GM19240 (cell line): Measurements from ENCODE around the gene CTDSP2.

Experiments used
- DNase-seq: peaks from one replicate; pipeline ENCODE4 v3.0.0; 2011; ENCODE audit warnings: low spot score; ENCODE audit not compliant: insufficient read length

CTDSP2 gene

DNA sequence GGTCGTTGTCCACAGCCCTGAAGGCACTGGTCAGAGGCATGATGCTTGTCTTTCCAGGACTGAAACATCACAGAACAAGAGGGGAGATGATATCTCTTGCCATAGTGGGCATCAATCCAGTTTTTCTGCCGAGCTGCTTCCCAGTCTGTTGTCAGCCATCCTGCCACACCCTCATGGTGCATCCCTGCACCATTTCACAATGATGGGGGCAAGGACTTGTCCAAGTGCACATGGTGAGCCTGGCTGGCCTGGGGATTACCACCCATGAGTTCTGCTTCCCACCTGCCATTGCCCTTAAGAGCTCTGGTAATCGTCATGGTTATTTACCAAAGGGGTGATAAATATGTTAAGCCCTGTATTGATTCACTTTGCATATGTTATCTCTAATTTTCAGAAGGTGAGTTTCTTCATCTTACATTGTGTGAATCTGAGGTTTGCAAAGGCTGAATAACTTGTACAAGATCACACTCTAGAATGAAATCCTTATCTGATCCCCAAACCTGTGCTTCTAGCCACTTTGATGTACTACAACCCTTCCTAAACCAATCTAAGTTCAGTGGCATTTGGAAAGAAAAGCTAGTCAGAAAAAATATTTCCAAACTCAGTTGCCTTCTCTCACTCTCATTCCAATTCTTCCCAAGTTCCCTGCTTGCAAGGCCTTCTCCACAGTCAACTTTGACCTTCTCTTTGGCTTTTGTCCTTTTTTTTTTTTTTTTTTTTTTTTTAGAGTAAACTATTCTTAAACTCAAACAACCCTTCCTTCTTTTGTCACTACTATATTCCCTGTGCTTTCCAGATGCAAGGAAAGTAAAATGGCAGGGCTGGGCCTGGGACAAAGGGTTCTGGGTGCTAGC, 30.3 kb downstream of the CTDSP2 start:
- DNase-seq, result no peak

GRCh38 chr12:57815177-57816000, 31.1 kb downstream of the CTDSP2 start:
- no peak for DNase-seq

GRCh38 chr12:57813971-57814772, 32.4 kb downstream of the CTDSP2 start:
- no peak for DNase-seq

- no peak for DNase-seq
Measured at GRCh38 chr12:57813111-57813970, 33.2 kb downstream of the CTDSP2 start.

DNA sequence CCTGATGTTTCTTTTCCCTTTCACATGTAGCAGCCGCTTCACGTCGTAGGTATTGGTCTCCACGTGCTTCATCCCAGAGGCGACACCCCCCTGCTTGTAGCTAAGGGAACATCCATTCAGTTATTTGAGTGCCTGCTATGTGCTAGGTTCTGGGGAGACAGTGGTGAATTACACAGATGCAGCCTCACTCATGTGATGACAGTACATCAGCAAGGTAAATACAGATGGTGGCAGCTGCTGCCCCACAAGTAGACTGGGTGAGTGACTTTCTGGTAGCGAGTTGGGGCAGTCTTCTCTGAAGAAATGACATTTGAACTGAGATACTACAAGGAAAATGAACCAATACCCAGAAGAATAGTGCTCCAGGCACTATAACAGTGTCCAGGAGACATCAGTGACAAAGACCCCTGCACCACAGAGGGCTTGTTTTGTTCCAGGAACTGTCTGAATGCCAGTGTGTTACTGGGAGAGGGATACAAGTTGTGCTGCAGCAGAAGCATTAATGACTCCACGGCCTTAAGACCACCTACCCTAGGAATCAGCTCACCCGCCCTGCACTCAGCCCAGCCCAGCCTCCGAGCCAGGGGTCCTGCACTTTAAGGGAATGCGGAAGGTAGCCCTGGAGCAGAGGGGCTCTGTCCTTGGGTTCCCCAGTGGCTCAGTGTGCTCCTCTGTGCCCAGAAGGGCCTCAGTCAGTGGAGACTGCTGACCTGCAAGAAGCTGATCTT, 35.3 kb downstream of the CTDSP2 start:
- DNase-seq, result no peak

GRCh38 chr12:57810450-57810849, 36.1 kb downstream of the CTDSP2 start:
- no peak for DNase-seq

GRCh38 chr12:57809425-57809824, 37.1 kb downstream of the CTDSP2 start:
- no peak for DNase-seq

- no peak for DNase-seq
Measured at GRCh38 chr12:57808351-57808750, 38.2 kb downstream of the CTDSP2 start.

DNA sequence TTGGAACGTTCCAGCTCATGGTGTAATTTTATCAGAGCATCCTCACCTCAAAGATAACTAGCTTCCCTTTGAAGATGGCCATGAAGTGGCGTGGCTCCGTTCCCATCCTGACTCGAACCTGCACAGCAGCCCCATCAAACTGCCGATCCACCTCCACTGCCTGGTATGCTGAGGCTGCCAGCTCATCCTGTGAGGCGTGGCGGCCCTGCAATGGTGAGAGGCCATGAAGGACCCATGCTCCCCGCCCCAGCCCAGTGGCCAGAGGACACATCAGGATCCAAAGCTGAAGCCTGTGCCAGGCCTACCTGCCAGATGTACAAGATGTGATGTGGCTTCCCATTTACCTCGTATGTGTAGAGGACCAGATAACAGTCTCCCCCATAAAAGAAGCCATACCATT, 39.2 kb downstream of the CTDSP2 start:
- DNase-seq, result no peak

DNA sequence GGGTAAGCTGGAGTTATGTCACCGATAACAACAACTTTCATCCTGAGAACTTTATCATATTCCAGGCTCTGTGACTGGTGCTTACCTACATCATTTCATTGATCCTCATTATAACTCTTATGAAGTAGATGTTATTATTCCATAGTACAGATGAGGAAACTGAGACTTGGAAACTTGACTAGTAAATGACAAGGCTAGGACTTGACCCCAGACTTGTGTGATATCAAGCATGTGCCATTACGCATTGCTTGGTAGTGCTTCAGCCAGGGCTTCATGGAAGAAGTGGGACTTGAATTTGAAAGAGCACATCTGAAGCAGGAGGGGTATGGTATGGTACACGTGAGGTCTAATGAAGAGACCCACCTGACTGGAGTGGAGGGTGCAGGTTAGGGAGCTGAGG, 39.9 kb downstream of the CTDSP2 start:
- no peak for DNase-seq

- DNase-seq, result no peak
Measured at GRCh38 chr12:57803319-57803893, 43.1 kb downstream of the CTDSP2 start.

- no peak for DNase-seq
Measured at GRCh38 chr12:57802607-57803006, 43.9 kb downstream of the CTDSP2 start.

- no peak for DNase-seq
Measured at GRCh38 chr12:57800965-57801364, 45.6 kb downstream of the CTDSP2 start.

DNA sequence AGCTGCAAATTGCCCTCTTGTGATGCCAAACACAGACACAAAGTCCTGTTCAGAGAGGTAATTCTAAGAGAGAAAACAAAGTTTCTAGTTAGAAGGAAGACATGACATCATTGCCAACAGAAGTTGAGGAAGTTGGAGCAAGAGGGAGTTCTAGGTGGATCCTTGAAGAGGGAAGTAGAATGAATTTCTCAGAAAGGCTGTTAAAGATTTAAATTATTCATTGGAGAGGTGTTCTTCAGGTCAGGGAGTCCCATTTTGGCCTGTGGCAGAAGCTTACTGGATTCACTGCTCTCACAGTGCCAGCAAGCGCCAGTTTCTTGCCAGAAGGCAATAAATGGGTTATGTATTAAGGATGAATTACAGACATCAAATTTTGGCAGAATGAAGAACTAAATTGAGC, 48.6 kb downstream of the CTDSP2 start:
- no peak for DNase-seq

DNA sequence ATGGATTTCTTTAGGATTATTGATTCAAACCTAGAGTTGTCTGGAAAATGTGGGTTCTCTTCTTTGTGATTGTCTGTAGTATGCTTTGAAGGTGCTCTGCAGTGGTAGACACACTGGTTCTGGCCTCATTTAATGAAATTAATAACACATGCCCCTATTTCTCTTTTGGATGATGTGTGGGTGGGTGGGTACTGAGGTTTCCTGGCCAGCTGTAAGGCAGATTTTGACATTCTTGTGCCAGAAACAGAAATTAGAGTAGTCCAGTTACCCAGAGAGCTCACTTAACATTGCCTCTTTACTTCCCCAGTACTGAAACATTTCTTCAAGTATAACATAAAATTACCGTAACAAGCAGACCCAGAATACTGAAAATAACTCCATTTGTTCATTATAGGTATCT, 49.5 kb downstream of the CTDSP2 start:
- DNase-seq, result no peak

DNA sequence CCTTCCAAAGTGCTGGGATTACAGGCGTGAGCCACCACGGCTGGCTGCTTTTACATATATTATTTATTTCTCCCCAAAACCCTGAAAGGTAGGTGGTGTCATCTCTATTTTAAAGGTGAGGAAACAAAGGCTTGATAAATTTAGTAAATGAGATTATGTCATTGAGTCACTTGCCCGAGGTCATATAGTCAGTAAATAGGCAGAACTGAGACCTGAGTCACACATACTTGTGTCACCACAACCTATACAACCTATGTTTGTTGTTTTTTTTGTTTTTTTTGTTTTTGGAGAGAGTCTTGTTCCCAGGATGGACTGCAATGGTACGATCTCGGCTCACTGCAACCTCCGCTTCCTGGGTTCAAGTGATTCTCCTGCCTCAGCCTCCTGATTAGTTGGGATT, 51.2 kb downstream of the CTDSP2 start:
- no peak for DNase-seq

- no peak for DNase-seq
Measured at GRCh38 chr12:57793920-57794319, 52.6 kb downstream of the CTDSP2 start.

DNA sequence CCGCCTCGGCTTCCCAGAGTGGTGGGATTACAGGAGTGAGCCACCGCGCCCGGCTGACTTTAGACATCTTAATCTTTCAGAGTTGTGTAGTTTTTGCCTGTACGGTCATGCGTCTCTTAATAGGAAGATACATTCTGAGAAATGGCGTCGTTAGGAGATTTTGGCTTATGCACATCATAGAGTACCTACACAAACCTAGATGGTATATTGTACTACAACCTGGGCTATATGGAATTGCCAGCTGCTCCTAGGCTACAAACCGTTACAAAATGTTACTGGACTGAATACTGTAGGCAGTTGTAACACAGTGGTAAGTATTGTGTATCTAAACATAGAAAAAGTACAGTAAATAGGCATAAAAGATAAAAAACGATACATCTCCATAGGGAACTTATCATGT, 62.7 kb downstream of the CTDSP2 start:
- DNase-seq, result no peak

- no peak for DNase-seq
Measured at GRCh38 chr12:57783466-57783801, 63.1 kb downstream of the CTDSP2 start.
